Right lobe of liver (tissue), 6 donors: Measurements from ENCODE around the gene DNAJC16. TPM values are rescaled to one million over a fixed set of nuclear protein-coding genes. Genes with fewer than 3 reads are reported as not detected.
"Not testable (repeated sequence)": the region's sequence is repeated elsewhere in the genome, so short reads cannot be mapped to it uniquely, and the experiment has no call there.

ENCODE experiments used
- ATAC-seq, 4 donors: fragments of 200-7000 bp; cut with Tn5 transposase; one replicate each; pipeline ENCODE4 v1.9.1; 2020; ENCODE audit warnings: mild to moderate bottlenecking in 4 of 4, moderate library complexity in 4 of 4
- DNase-seq, 3 donors: peaks; one replicate each; pipeline ENCODE4 v3.0.0-alpha.2; 2020
- H3K27ac ChIP-seq, 3 donors: fragments of 200-600 bp; one replicate each; pipeline ENCODE4 v1.8.0; 2022
- H3K27me3 ChIP-seq, 2 donors: fragments of 200-600 bp; one replicate each; pipeline ENCODE4 v1.8.0; 2022
- H3K36me3 ChIP-seq, 4 donors: fragments of 200-600 bp; sonication (generic) in 1 of 4; one replicate each; pipeline versions ENCODE4 v1.5.1 to v1.8.0; 2017 to 2022; ENCODE audit warnings: control low read depth in 1 of 4
- H3K4me1 ChIP-seq, 4 donors: fragments of 200-600 bp; sonication (generic) in 1 of 4; one replicate each; pipeline versions ENCODE4 v1.5.1 to v1.8.0; 2017 to 2022; ENCODE audit warnings: control low read depth in 1 of 4
- H3K4me3 ChIP-seq, 3 donors: fragments of 200-600 bp; one replicate each; pipeline ENCODE4 v1.8.0; 2022
- H3K9me3 ChIP-seq, 4 donors: fragments of 200-600 bp; sonication (generic) in 1 of 4; one replicate each; pipeline versions ENCODE4 v1.5.1 to v1.8.0; 2017 to 2022; ENCODE audit warnings: control low read depth in 1 of 4
- POLR2A ChIP-seq: fragments of 450-650 bp; IDR thresholded peaks from one replicate; pipeline ENCODE4 v1.6.1; 2017; ENCODE audit warnings: antibody characterized with exemption, mild to moderate bottlenecking
- WGBS: methylation state at CpG from one replicate; pipeline ENCODE4 v1.1.6; 2018; ENCODE audit warnings: low coverage, low lambda C conversion rate; ENCODE audit not compliant: insufficient coverage; ENCODE audit errors: missing lambda C conversion rate; 5-methylcytosine and 5-hydroxymethylcytosine counted together
- intact Hi-C, 2 donors: fragments of 100-400 bp; cut with DNase I; formaldehyde crosslinking; loops; one replicate each; pipeline versions ENCODE4 v1.11.2 to v1.14.1; 2022
- long read RNA-seq: library from polyadenylated mRNA; unstranded; transcript quantifications from one replicate; pipeline ENCODE4 v2.0.0, GENCODE V29; 2019
- total RNA-seq, 6 experiments: library from RNA; depleted of rRNA in 2 of 6; stranded (reverse); fragments of >200 nt in 2 of 6; fragmentation: NEBNext Ultra II Directional in 3 of 6; extraction: Animal tissue kit (Norgen Biotek cat#: 25700) in 3 of 6; gene quantifications; one replicate each; pipeline versions ENCODE4 v1.1.0 to v1.2.4, GENCODE V29; 2016 to 2023
- TF ChIP-seq, protein P1 (sequence below), 4 donors: fragments of 200-600 bp in 3 of 4; fragments of 450-650 bp in 1 of 4; IDR thresholded peaks; one replicate each; pipeline versions ENCODE4 v1.5.1 to v1.8.0; 2016 to 2022; ENCODE audit warnings: antibody characterized with exemption in 4 of 4, mild to moderate bottlenecking in 2 of 4
- donor health status: DM: no; HTN: yes; CAD: no.
- donor health status: DM: no; HTN: no; CAD: no.
- donor health status: DM: no; HTN: no; CAD: no.
- donor health status: DM: no; HTN: yes; CAD: no.
- donor health status: DM: no; HTN: yes; CAD: no.

The DNAJC16 gene
- 10 to 100 TPM in 4 of 6 experiments, 1 to 10 TPM in 2; 8.4 to 15.0 (median 11.9) TPM for total RNA-seq
- long read RNA-seq, partial matches to known transcripts, result 2 of 7 reads
- long read RNA-seq, other reads (novel, unspliced or antisense), result 5 of 7 reads

- H3K9me3 ChIP-seq, result no peaks in the 10 kb centered on the region
- H3K27ac ChIP-seq, result peak within 1 kb of the TSS; percentile 72 to 94 (median 85)
- DNase-seq (peak; percentile 98 to 100 (median 99)), ATAC-seq (peak; percentile 56 to 72 (median 65))
- under 1% methylated on average over 24 of the region's 65 CpGs for WGBS
- intact Hi-C loops, result no loop called here
- peaks cover 0 to 18% (median 12%) of the 10 kb centered on the region in 4 donors for H3K4me1 ChIP-seq
- H3K27me3 ChIP-seq, result no peaks in the 10 kb centered on the region
- H3K4me3 ChIP-seq, result peak within 1 kb of the TSS; percentile 71 to 88 (median 77)
- no peaks in the 10 kb centered on the region for H3K36me3 ChIP-seq
- peak; percentile 88 for TF ChIP-seq POLR2A
- TF ChIP-seq, protein P1, sequence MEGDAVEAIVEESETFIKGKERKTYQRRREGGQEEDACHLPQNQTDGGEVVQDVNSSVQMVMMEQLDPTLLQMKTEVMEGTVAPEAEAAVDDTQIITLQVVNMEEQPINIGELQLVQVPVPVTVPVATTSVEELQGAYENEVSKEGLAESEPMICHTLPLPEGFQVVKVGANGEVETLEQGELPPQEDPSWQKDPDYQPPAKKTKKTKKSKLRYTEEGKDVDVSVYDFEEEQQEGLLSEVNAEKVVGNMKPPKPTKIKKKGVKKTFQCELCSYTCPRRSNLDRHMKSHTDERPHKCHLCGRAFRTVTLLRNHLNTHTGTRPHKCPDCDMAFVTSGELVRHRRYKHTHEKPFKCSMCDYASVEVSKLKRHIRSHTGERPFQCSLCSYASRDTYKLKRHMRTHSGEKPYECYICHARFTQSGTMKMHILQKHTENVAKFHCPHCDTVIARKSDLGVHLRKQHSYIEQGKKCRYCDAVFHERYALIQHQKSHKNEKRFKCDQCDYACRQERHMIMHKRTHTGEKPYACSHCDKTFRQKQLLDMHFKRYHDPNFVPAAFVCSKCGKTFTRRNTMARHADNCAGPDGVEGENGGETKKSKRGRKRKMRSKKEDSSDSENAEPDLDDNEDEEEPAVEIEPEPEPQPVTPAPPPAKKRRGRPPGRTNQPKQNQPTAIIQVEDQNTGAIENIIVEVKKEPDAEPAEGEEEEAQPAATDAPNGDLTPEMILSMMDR (IDR thresholded peaks at IDR 0.05), result peak in 3 of 4 donors; percentile 18 to 36 (median 34)
These were observed at the start of gene DNAJC16 for GRCh38 chr1:15526490-15527339. Gene DNAJC16, plus strand, starts transcription at chr1:15526848. Its CDS starts 2,258 bp downstream, at chr1:15529106.

GRCh38 chr1:15476927-15477326, 49.7 kb upstream of the DNAJC16 start:
- Histone ChIP-seq H3K27me3 (no peaks in the 10 kb centered on the region), H3K27ac (no peak overlapping the region), H3K36me3 (no peaks in the 10 kb centered on the region), H3K4me1 (no peaks in the 10 kb centered on the region), H3K4me3 (no peak overlapping the region), H3K9me3 (no peaks in the 10 kb centered on the region)
- ATAC-seq (no peak), DNase-seq (no peak)
- TF ChIP-seq POLR2A, result no peak
- TF ChIP-seq, protein P1 (IDR thresholded peaks at IDR 0.05), result no peak
- 75% methylated on average over 2 of the region's 3 CpGs for WGBS
- intact Hi-C loops, result no loop called here

DNA sequence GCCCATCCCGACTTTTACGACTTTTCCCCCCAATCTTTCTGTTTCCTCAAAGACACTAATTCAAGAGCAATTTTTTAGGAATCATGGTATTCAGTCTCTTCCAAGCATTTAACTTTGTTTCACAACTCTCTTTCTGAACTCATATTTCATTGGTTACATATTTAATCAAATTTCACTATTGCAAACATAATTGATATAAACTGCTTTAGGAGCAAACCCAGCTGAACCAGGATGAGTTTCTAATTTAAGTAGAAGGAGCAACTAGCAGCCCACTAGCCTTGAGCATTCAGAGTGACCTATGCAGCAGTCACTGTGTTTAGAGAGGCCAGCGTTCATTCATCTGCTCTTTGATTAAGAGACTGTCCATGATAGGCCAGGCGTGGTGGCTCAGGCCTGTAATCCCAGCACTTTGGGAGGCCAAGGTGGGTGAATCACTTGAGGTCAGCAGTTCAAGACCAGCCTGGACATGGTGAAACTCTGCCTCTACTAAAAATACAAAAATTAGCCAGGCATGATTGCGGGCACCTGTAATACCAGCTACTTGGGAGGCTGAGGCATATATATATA, 48.9 kb upstream of the DNAJC16 start:
- TF ChIP-seq, protein P1 (IDR thresholded peaks at IDR 0.05), result no peak
- no peak for TF ChIP-seq POLR2A
- WGBS, result 93% methylated on average over 5 of the region's 5 CpGs
- H3K27me3 ChIP-seq, result no peaks in the 10 kb centered on the region
- DNase-seq (no peak), ATAC-seq (no peak)
- no peak overlapping the region for H3K4me3 ChIP-seq
- no peak overlapping the region for H3K27ac ChIP-seq
- intact Hi-C loops, result no loop called here
- no peaks in the 10 kb centered on the region for H3K4me1 ChIP-seq
- no peaks in the 10 kb centered on the region for H3K9me3 ChIP-seq
- no peaks in the 10 kb centered on the region for H3K36me3 ChIP-seq

DNA sequence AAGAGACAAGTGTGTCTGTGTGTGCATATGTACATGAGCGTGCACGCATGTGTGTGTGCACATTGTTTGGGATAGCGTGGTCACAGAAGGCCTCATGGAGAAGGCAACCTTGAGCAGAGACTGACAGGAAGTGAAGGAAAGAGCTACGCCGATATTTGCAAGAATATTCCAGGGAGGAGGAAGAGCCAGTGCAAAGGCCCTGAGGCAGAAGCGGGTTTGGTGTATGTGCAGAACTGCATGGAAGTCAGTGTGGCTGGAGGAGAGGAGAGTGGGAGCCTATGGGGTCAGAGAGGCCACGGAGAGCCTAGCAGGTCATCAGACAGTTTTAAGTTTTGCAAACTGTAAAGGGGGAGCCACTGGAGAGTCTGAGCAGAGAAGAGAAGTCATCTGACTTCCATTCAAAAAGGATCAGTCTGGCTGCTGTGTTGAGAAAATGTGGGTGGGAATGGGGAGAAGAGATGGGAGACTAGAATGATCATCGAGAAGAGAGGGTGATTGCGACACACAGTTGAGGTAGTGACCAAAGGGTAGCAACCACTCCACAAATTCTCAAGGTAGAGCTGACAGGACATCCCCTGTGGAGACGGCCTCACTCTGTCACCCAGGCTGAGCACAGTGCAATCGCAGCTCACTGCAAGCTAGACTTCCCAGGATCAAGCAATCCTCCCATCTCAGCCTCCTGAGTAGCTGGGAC, 46.8 kb upstream of the DNAJC16 start:
- ATAC-seq (no peak), DNase-seq (no peak)
- H3K36me3 ChIP-seq, result no peaks in the 10 kb centered on the region
- no peaks in the 10 kb centered on the region for H3K4me1 ChIP-seq
- intact Hi-C loops, result no loop called here
- H3K27me3 ChIP-seq, result no peaks in the 10 kb centered on the region
- WGBS, result 88% methylated on average over 8 of the region's 11 CpGs
- no peak overlapping the region for H3K4me3 ChIP-seq
- no peaks in the 10 kb centered on the region for H3K9me3 ChIP-seq
- TF ChIP-seq, protein P1 (IDR thresholded peaks at IDR 0.05), result no peak
- TF ChIP-seq POLR2A, result no peak
- H3K27ac ChIP-seq, result no peak overlapping the region

DNA sequence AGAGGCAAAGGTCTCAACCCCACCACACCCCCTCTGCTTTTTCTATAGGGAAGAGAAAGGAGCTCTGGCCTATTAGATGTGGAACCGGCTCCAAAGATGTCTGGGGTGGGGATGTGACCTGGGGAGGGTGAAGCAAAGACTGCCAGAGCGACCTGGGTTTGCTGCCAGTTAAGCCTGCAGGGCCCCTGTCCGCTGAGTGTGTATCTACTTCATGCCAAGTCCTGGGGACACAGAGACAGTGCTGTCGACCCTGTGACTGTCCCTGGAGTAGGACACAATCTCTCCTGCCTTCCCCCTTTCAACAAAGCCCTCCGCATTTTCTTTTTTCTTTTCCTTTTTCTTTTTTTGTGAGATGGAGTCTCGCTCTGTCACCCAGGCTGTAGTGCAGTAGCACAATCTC, 44.2 kb upstream of the DNAJC16 start:
- H3K4me1 ChIP-seq, intact Hi-C loops, ATAC-seq, H3K27me3 ChIP-seq, H3K9me3 ChIP-seq, DNase-seq, H3K4me3 ChIP-seq, H3K27ac ChIP-seq, H3K36me3 ChIP-seq: not testable (repeated sequence)
- 85% methylated on average over 4 of the region's 6 CpGs for WGBS

DNA sequence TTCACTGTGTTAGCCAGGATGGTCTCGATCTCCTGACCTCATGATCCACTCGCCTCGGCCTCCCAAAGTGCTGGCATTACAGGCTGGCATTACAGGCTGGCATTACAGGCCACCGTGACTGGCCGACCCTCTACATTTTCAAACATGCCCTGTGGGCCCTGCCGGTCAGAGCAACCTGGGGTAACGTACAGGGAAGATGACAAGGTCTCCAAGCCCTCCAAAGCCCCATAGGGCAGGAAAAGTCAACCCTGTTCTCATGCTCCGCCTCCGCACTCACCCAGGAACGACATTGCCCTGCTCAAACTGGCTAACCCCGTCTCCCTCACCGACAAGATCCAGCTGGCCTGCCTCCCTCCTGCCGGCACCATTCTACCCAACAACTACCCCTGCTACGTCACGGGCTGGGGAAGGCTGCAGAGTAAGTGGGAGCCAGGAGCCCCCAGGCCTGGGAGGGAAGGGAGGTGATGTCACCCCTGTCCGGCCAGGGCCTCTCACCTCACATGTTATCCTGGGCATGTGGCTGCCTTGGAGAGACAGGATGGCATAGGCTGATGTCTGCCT, 43.6 kb upstream of the DNAJC16 start:
- 100% methylated on average over 4 of the region's 16 CpGs for WGBS
- H3K27ac ChIP-seq, ATAC-seq, DNase-seq, H3K4me1 ChIP-seq, H3K27me3 ChIP-seq, intact Hi-C loops, H3K4me3 ChIP-seq, H3K9me3 ChIP-seq, H3K36me3 ChIP-seq: not testable (repeated sequence)
